ENCODE measurements around the gene FGF23. TPM values are rescaled to one million over a fixed set of nuclear protein-coding genes. Genes with fewer than 3 reads are reported as not detected.

The FGF23 gene
- total RNA-seq, 1 donor from 2014 or later, result not detected

- Mint-ChIP-seq H3K9me3 (no peaks in the 10 kb centered on the region), H3K36me3 (no peaks in the 10 kb centered on the region), H3K4me1 (ENCODE audit: unreplicated experiment) (peaks cover 10% of the 10 kb centered on the region), H3K27me3 (peaks cover 51% of the 10 kb centered on the region), H3K4me3 (no peak overlapping the region), H3K27ac (no peak overlapping the region)
- no peak for TF ChIP-seq CTCF (conservative IDR thresholded peaks at IDR 0.05)
- DNase-seq (ENCODE audit: extremely low spot score, unreplicated experiment), result no peak
Observed at GRCh38 chr12:4420138-4420670, 40.7 kb upstream of the FGF23 start.

DNA sequence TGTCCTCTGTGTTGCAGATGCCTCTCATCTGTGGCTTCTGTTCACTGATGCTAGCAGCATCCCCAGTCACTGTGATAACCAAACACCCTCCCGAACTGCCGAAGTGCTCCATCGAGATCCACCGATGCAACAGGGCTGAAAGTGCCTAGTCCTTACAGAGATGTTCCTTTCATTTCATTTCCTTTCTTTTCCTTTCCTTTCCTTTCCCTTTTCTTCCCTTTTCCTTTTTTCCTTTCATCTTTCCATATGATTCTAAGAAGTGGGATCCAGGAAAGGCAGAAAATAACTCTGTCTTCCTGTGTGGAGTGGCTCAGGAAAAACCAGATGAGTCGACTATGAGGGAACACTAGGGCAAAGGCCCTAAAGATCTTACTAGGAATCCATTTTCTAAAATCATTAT, 39.4 kb upstream of the FGF23 start:
- no peak for DNase-seq (ENCODE audit: extremely low spot score, unreplicated experiment)
- Mint-ChIP-seq H3K27ac (no peak overlapping the region), H3K36me3 (no peaks in the 10 kb centered on the region), H3K4me3 (no peak overlapping the region), H3K9me3 (no peaks in the 10 kb centered on the region), H3K27me3 (peaks cover 54% of the 10 kb centered on the region), H3K4me1 (ENCODE audit: unreplicated experiment) (peaks cover 4% of the 10 kb centered on the region)
- TF ChIP-seq CTCF (conservative IDR thresholded peaks at IDR 0.05), result no peak

DNA sequence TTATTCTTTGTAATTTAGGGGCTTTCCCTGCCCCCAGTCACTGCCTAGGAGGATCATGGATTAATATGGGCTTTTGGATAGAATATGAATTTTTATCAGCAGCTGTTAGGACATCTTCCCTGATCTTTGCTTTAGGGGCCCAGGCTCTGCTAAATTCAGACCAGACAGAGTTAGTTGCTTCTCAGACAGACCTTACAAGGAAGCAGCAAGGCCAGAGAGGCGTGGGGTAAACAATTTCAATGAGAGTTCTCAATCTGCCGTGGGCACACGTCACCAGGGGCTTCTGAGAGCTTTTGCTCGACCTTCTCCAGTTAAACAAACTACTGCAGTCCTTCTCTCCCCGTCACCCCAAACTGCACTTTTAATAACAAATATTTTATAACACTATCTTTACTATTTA, 38.4 kb upstream of the FGF23 start:
- no peaks in the 10 kb centered on the region for H3K9me3 Mint-ChIP-seq
- DNase-seq (ENCODE audit: extremely low spot score, unreplicated experiment), result no peak
- peaks cover 10% of the 10 kb centered on the region for H3K4me1 Mint-ChIP-seq (ENCODE audit: unreplicated experiment)
- H3K36me3 Mint-ChIP-seq, result no peaks in the 10 kb centered on the region
- H3K27me3 Mint-ChIP-seq, result peaks cover 58% of the 10 kb centered on the region
- TF ChIP-seq CTCF (conservative IDR thresholded peaks at IDR 0.05), result no peak
- H3K4me3 Mint-ChIP-seq, result no peak overlapping the region
- H3K27ac Mint-ChIP-seq, result no peak overlapping the region

DNA sequence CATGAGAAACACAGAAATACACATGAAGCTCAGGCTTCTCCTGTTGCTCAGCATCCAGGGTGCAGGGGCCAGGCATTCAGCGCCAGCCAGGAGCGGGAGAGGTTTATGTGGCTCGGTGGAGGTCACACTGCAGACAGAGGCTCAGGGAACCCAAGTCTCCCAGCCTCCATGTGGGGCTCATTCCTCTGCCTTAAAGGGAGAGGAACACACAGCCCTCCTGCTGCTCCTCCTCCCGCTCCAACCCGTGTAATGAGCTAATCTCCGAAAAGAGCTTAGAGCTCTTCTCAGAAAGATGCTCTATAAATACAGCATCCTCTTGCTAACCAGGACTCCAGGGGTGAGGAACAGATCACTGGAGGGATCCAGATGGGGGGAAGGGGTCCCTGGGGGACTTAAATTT, 37.9 kb upstream of the FGF23 start:
- H3K9me3 Mint-ChIP-seq, result no peaks in the 10 kb centered on the region
- no peak overlapping the region for H3K4me3 Mint-ChIP-seq
- H3K4me1 Mint-ChIP-seq (ENCODE audit: unreplicated experiment), result peaks cover 11% of the 10 kb centered on the region
- no peaks in the 10 kb centered on the region for H3K36me3 Mint-ChIP-seq
- peaks cover 60% of the 10 kb centered on the region for H3K27me3 Mint-ChIP-seq
- no peak for DNase-seq (ENCODE audit: extremely low spot score, unreplicated experiment)
- no peak overlapping the region for H3K27ac Mint-ChIP-seq
- no peak for TF ChIP-seq CTCF (conservative IDR thresholded peaks at IDR 0.05)

DNA sequence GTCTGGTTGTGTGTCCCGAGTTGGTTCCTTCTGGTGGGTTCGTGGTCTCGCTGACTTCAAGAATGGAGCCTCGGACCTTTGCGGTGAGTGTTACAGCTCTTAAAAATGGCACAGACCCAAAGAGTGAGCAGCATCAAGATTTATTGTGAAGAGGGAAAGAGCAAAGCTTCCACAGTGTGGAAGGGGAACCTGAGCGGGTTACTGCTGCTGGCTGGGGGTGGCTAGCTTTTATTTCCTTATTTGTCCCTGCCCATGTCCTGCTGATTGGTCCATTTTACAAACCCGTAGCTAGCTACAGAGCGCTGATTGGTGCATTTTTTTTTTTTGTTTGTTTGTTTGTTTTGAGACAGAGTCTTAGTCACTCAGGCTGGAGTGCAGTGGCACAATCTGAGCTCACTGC, 36.8 kb upstream of the FGF23 start:
- H3K9me3 Mint-ChIP-seq, result no peaks in the 10 kb centered on the region
- H3K4me3 Mint-ChIP-seq, result no peak overlapping the region
- H3K27me3 Mint-ChIP-seq, result peaks cover 68% of the 10 kb centered on the region
- H3K27ac Mint-ChIP-seq, result no peak overlapping the region
- no peaks in the 10 kb centered on the region for H3K36me3 Mint-ChIP-seq
- no peak for TF ChIP-seq CTCF (conservative IDR thresholded peaks at IDR 0.05)
- DNase-seq (ENCODE audit: extremely low spot score, unreplicated experiment), result no peak
- peaks cover 11% of the 10 kb centered on the region for H3K4me1 Mint-ChIP-seq (ENCODE audit: unreplicated experiment)

DNA sequence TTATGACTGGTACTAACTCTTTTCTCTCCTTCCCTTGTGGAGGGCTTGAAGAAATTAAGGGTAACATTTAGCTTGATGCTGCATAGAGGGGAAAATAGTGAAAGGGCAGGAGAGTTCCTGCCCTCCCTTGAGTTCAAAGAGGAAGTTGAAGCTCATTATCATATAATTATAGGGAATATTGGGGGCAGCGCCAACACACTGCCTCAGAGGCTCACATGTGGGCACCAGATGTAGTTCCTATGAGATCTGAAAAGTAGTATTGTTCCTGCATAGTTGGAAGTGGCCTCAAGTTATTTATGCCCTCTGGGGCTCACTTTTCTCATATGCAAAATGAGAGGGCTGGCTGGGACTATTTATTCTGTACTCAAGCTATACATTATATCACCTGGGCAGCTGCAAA, 33.0 kb upstream of the FGF23 start:
- no peak for DNase-seq (ENCODE audit: extremely low spot score, unreplicated experiment)
- peak overlapping the region; percentile 11 for H3K27ac Mint-ChIP-seq
- H3K4me3 Mint-ChIP-seq, result no peak overlapping the region
- peaks cover 57% of the 10 kb centered on the region for H3K27me3 Mint-ChIP-seq
- H3K4me1 Mint-ChIP-seq (ENCODE audit: unreplicated experiment), result peaks cover 11% of the 10 kb centered on the region
- no peaks in the 10 kb centered on the region for H3K9me3 Mint-ChIP-seq
- TF ChIP-seq CTCF (conservative IDR thresholded peaks at IDR 0.05), result no peak
- no peaks in the 10 kb centered on the region for H3K36me3 Mint-ChIP-seq

Data from type B pancreatic cell (in vitro differentiated cells).